Inflammatory macrophage (primary cell): ENCODE measurements around the gene ELOB.
A peak's percentile ranks its signal among the peaks of the same experiment; 100 is the strongest.

Experiments
- DNase-seq, 2 donors: peaks; one replicate each; pipeline ENCODE4 v3.0.0-alpha.2; 2020 to 2022

ELOB gene

DNA sequence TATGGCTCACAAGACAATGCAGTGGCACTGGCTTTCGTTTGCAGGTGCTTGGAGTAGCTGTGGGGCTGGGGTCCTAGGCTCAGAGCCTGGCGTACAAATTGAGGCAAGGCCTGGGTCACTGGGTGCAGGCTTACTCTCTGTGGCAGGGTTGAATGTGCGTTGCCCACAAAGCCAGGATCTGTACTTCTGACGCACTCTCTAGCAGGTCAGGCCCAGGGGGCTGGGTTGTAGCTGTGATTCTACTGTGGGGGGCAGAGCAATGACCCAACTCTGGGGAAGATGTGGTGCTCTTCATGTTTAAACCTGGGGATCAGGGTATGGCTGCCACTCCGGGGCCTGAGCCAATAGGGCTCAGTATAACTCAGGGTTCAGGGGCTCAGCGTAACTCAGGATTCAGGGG is 33.6 kb upstream of the ELOB start:
- DNase-seq = no peak

DNA sequence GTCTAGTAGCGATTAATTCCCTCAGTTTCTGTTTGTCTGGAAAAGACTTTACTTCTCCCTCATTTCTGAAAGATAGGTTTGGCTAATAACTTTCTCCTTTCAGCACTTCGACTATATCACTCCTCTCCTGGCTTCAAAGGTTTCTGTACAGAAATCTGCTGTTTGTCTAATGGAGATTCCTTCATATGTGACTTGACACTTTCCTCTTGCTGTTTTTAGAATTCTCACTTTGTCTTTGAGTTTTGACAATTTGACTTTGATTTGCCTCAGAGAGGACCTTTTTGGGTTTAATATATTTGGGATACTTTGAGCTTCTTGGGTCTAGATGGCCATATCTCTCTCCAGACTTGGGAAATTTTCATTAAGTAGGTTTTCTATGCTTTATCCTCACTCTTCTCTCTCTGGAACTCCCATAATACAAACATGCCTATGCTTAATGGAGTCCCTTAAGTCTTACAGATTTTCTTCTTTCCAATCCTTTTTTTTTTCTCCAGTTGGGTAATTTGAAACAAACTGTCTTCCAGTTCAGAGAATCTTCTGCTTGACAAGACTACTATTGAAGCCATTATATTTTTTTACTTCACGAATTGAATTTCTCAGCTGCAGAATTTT is 32.2 kb upstream of the ELOB start:
- DNase-seq = no peak

DNA sequence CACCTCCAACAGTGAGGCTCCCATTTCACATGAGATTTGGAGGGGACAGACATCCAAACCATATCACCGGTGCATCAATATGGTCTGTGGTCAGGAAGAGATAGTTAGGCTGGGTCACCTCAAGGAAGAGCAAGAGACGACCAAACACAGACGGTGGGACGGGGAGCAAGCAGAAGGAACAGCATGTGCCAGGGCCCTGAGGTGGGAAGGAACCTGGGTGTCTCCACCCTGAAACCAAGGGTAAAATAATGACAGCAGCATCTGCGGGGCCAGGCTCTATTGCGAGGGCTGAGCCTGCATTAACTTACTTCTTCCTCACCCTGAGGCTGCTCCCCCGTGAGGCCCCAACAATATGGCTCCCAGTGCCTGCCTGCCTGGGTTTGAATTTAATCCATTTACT is 31.1 kb upstream of the ELOB start:
- no peak for DNase-seq

DNA sequence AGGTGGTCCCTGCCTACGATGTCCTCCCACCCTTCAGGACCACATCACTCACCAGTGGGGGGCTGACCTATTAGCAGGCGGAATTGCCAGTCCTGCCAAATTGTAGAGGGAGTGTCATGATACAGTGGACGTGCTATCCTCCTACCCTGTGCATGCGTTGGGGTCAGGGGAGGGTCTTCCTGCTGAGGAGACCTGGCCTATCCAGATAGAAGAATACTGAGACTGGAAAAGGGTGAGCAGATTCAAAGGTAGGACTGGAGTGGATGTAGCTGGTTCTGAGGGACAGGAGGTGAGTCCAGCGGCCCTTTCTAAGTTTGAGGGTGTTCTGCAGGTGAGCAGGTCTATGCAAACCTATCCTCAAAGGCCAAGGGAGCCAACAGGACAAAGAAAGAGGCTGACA is 29.2 kb upstream of the ELOB start:
- no peak for DNase-seq

DNA sequence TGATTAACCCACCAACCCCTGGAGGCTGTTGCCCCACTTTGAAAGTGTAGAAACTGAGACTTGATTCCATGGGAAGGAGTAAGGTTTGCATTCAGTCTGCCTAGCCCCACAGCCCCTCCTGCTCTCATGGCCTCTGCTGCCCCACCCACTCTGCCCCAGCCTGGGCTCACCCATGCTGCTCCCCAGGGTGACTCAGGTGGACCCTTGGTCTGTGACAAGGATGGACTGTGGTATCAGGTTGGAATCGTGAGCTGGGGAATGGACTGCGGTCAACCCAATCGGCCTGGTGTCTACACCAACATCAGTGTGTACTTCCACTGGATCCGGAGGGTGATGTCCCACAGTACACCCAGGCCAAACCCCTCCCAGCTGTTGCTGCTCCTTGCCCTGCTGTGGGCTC is 27.6 kb upstream of the ELOB start:
- DNase-seq = no peak

DNA sequence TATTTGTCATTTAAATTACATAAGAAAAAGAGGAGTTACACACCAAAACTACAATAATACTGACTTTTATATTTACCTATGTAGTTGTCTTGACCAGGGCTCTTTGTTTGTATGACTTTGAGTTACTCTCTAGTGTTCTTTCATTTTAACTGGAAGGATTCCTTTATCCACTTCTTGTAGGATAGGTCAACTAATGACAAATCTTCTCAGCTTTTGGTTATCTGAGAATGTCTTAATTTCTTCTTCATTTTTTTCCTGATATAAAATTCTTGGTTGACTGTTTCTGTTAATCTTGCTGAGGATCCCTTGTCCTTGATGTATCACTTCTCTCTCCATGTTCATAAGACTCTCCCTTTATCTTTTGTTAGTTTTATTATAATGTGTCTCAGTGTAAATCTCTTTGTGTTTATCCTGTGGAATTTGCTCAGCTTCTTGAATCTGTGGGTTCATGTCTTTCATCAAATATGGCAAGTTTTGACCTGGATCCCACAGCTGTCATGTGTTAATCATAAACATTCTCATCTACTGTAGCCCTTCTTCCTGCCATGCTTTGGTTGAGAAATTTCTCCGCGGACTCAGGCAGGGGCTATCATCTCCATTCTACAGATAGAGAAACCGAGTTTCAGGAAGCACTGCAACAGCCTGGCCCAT is 26.6 kb upstream of the ELOB start:
- no peak for DNase-seq

DNA sequence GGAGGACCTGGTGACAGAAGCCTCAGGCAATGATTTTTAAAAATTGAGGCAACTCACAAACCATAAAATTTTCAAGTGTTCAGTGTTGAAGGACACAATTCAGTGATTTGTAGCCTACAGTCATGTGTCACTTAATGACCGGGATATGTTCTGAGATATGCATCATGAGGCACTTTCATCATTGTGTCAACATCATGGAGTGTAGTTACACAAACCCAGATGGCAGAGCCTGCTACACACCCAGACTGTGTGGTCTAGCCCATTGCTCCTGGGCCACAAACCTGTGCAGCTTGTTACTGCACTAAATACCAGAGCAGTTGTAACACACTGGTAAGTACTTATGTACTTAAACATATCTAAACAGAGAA is 22.8 kb upstream of the ELOB start:
- peak; percentile 92 to 93 for DNase-seq

DNA sequence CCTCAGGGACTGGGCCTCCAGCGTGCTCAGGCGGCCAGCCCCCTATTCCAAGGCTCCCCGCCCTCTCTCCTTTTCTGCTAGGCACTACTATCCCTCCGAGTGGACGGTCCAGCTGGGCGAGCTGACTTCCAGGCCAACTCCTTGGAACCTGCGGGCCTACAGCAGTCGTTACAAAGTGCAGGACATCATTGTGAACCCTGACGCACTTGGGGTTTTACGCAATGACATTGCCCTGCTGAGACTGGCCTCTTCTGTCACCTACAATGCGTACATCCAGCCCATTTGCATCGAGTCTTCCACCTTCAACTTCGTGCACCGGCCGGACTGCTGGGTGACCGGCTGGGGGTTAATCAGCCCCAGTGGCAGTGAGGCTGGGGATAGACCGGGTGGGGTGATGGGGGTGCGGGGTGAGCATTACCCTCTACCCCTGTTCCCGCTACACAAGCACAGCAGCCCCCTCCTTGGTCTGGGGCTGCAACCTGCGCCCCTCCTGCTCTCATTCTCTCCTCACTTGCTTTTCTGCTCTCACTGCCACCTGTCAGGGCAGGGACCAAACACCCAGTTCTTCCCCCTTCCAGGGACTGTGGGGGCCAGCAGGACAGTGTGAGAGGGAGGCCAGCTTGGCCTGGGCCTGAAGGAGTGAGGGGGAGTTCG is 22.3 kb upstream of the ELOB start:
- no peak for DNase-seq

DNA sequence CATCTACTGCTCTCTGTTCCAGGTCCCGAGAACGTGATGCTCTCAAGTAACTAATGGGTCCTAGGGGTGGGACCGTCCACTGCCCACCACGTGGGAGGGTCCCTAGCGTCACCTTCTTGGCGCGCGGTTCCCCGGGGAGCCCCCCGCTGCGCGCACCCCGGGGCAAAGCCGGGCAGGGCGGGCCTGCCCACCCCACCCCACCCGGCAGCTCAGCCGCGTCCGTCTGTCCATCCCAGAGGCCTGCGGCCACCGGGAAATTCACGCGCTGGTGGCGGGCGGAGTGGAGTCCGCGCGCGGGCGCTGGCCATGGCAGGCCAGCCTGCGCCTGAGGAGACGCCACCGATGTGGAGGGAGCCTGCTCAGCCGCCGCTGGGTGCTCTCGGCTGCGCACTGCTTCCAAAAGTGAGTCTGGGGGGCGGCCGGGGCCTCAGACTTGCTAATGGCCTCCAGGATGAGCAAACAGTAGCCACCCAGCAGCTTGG is 21.7 kb upstream of the ELOB start:
- DNase-seq = no peak

DNA sequence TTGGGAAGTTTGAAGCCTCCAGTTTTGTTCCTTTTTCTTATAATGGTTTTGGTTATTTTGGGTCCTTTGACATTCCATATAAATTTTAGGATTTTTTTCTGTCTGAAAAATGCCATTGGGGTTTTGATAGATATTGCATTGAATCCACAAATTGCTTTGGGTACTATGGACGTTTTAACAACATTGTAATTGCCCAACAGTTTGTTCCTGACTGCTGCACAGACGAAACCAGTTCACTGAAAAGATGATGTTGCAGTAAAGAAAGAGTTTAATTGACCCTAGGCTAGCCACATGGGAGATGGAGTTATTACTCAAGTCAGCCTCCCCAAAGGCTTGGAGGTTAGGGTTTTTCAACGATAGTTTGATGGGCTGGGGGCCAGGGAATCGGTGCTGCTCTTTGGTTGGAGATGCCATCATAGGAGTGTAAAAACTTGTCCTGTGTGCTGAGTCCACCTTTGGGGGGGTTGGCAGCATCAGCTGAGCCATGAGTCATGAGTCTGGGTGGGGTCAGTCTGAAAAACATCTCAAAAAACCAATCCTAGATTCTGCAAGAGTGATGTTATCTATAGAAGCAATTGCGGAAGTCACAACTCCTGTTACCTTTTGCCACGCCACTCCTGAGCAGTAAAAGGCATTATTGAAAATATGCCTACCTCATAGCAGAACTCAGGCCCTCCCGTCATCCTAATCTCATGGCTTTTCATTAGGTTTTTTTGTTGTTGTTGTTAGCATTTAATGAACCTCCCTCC is 18.5 kb upstream of the ELOB start:
- DNase-seq = peak; percentile 67 to 79

DNA sequence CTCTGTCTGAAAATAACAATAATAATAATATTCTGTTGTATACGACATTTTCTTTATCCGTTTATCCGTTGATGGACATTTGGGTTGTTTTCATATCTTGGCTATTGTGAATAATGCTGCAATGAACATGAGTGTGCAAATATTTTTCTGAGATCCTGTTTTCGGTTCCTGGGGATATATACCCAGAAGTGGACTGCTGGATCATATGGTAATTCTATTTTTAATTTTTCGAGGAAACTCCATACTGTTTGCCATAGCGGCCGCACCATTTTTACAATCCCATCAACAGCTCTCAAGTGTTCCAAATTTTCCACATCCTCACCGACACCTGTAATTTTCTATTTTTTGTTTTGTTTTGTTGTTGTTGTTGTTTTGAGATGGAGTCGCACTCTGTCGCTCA is 15.9 kb upstream of the ELOB start:
- peak; percentile 58 to 73 for DNase-seq

DNA sequence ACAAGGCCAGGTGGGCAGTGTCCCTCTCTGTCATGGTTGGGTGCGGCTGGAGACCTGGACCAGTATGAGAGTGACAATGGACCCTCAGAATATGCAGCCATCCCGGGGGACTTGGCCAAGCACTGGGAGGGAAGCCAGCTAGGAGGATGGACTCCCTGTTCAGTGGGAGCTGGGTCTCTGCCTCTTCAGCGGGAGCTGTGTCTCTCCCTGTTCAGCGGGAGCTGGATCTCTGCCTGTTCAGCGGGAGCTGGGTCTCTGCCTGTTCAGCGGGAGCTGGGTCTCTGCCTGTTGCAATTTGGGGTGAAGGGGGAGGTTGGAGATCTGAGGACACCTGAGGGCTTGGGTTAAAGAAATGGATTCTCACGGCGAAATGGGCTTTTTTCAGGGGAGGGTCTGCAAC is 14.1 kb upstream of the ELOB start:
- DNase-seq = no peak

DNA sequence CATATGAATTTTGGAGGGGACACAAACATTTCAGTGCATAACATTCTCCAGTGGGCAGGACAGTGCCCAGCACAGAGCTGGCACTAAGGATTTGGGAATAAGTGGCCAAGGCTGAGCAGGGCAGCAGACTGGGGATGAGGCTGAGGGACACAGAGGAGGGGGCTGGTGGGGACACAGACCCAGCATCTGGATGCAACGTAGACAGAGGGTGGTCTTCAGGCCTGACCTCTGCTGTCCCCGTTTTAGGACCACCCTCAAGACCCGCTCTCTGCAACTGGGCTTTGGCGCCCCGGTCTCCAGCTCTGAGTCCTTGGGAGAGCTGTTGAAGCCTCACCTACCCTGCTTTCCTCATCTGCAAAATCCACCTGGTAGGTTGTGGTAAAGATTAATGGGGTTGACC is 13.6 kb upstream of the ELOB start:
- DNase-seq = no peak

DNA sequence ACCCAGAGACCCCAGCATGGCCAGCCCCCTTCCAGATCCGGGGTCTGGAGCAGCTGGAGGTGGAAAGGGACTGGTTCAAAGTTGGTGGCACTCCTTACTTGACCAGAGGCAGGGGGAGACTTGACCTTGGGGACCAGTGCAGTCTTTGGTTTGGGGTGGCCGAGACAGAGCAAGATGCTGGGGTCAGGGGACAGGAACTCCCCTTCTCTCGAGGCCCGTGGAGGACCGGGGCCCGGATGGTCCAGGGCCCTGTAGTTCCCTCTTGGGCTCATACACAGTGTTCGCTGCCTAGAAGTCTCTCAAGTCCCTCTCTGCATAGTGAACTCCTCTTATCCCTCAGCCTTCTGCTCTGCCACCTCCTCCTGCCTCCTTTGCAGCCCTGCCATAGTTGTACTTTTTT is 10.9 kb upstream of the ELOB start:
- no peak for DNase-seq

DNA sequence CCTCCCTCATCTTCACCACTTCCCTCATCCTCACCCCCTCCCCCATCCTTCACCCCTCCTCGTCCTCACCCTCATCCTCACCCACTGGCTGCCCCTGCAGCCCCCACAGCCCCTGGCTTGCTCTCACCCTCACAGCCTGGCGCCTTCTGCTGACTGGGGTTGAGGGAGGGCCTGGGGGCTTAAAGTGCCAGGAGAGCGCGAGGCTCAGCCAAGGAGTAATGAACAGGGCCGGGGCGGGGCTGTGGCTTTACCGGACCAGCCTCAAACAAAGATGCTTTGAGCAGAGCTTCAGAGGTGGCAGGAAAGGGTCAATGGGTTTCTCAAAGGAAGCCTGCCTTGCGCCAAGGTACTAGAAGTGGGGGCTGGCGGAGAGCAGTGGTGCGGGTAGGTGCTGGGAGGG is 10.3 kb upstream of the ELOB start, which contains the start of gene PRSS33:
Gene PRSS33 (minus strand): TSS at position 155 of the 400 bp plus-strand sequence. CDS start 1,013 bp downstream, outside the sequence.
- DNase-seq = no peak

DNA sequence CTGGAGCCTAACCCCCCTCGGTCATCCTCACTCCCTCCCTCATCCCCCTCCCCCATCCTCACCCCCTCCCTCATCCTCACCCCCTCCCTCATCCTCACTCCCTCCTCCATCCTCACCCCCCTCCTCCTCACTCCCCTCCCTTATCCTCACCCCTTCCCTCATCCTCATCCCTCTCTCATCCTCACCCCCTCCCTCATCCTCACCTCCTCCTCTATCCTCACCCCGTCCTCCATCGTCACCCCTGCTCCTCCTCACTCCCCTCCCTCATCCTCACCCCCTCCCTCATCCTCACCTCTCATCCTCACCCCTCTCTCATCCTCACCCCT is 9.7 kb upstream of the ELOB start:
- DNase-seq = no peak

DNA sequence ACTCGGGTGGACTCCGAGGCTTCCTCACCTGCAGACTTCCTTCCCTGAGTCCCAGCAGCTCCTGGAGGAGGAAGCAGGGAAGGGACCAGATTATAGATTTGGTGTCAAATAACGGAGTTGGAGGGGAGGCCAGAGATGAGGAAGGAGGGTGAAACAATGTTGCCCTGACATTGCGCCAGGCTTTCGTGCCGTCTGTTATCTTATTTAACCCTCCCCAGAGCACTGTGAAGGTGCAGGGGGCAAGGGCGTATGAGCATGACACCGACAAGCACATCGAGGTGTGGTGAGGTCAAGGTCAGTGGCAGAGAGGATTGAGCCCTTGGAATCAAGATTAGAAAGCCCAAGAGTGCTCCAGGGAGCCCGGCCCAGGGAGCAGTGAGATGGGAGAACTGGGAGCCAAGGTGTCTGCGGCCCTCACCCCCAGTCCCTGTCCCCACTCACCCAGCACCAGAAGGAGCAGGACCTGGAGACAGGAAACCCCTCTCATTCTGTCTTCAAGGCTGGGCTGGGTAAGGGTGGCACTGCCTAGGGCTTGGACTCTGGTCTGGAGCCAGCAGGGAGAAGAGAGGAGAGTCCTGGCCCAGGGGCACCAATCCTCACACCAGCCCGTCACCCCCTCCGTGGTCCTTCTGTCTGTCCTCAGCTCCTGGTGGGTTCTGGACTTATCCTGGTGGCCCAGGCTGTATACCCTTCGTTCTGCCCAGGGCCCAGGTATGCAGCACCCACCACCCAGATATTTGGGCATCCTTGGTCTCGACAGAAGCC is 9.2 kb upstream of the ELOB start:
- DNase-seq = no peak

DNA sequence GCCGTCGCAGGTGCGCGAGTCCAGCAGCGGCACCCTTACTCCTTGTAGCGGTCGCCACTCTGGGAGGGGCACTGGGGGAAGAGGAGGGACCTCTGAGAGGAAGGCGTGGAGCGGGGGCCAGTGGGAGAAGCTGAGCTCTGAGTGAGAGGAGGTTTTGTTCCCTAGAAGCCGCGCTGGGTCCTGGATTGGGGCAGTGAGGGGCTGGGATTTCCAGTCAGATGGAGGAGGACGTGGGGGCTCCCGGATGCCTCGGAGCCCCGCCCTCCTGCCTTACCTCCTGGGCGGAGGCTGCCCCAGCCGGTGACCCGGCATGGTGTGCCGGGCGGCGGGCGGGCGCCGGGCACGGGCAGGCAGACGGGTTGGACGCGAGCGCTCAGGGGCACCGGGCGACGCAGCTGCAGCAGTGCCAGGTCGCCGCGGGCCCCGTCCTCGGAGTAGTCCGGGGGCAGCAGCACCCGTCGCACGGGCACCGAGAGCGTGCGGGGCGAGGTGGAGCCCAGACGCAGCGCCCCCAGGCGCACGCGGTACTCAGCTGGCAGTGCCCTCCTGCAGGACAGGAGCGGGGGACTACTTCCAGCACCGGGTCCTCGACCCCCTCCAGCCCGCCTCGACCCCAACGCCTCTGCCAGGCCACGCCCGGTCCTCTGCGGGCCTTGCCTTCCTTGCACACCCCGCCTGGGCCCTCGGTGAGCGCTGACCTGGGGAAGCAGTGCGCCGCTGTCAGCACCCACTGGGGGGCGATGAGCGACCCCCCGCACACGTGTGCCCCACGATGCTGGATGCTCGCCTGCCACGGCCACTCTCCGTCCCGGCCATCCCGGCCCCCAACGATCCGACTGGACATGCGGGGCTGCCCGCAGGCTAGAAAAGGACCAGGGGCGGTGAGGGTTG is 8.3 kb upstream of the ELOB start:
- peak in 1 of 2 donors; percentile 77 for DNase-seq

DNA sequence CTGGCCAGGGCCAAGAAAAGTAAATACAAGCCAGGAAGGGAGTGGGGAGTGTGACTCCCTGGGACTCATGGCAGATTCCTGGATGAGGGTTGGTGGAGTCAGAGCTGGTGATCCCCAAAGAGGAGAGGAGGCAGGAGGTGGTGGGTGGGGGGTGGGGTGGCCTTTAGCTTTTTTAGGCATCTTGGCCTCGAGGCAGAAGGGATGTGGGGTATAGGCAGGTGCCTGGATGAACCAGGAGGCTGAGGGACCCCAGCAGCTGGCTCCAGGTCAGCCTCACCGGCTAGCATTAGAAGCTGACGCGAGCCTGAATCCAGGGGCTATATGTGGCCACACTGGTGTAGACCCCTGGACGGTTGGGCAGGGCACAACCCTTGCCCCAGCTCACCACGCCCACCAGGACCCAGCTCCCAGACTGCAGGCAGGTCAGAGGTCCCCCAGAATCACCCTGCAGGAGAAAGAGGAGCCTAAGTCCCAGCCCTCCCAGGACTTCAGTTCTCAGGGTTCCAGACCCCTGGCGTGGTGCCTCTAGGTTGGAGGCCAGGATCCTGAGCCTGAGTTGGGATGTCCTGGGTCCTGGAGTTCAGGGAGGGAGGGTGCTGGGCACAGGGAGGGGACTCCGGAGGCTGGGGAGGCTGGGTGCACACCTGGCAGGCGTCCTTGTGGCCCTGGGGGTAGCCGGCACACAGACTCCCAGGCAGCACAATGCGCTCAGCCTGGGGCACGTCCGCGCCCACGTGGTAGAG is 7.4 kb upstream of the ELOB start:
- no peak for DNase-seq

DNA sequence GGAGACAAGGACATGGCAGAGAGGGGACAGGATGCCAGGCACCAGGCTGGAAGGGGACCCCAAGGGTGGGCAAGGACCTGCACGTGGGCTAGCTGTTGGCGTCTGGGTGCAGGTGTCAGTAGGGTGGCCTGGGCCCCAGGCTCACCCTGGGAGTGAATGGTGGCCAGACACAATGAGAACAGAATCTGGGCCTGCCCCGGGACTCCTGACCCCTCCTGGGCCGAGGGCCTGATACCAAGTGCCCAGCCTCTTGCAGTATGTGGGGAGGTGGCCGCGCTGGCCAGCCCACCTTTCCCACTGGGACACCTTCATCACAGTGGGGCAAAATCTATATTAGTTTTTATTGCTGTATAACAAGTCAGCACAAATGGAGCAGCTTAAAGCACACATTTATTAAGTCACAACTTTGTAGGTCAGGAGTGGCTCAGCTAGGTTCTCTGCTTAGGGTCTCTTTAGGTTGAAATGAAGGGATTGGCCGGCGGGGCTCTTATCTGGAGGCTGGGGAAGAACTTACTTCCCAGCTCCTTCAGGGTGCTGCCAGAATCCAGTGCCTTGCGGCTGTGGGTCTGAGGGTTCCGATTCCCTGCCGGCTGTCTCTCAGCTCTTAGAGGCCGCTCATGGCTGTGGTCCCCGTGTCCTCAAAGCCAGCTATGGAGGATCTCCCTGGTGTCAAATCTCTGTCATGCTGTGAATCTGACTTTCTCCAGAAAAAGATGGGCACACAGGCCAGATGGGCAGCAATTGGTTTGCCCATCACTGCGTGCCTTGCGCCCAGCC is 6.7 kb upstream of the ELOB start:
- DNase-seq = no peak
